ENCODE measurements around the gene FLT4.

The FLT4 gene

DNA sequence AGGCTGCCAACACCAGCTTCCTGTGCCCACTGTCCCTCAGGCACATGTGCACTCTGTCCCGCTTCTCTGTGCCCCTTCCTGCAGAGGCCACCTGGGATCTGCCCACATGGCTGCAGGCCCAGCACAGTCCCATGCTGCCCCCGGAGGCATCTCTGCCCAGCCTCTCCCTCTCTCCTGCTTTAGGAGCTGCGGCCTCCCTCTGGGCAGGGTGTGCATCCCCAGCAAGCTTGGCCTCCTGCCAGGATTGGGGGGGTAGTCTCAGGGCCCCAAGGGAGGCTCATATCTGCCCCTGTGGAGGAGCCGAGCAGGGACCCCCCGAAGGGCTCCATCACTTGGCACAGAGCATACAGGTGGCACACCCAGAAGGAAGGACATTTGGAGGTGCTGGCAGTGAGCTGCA lies 24.8 kb downstream of the FLT4 start:
- ATAC-seq (replicated peaks) (no peak), DNase-seq (no peak)
- Mint-ChIP-seq H3K27me3 (no peaks in the 10 kb centered on the region), H3K4me3 (no peak overlapping the region), H3K9me3 (no peaks in the 10 kb centered on the region), H3K4me1 (ENCODE audit: low read depth in 2 of 2) (peaks cover 7 to 26% of the 10 kb centered on the region in 2 donors), H3K36me3 (ENCODE audit: insufficient read depth) (peaks cover 11% of the 10 kb centered on the region), H3K27ac (peak overlapping the region; percentile 19 to 84)

GRCh38 chr5:180623844-180624243 lies 25.6 kb downstream of the FLT4 start:
- no peak for ATAC-seq (replicated peaks)
- Mint-ChIP-seq H3K4me1 (ENCODE audit: low read depth in 2 of 2) (peaks cover 7 to 27% of the 10 kb centered on the region in 2 donors), H3K9me3 (no peaks in the 10 kb centered on the region), H3K27ac (peak overlapping the region; percentile 25 to 65), H3K36me3 (ENCODE audit: insufficient read depth) (peaks cover 11% of the 10 kb centered on the region), H3K27me3 (no peaks in the 10 kb centered on the region), H3K4me3 (no peak overlapping the region)
- no peak for DNase-seq

DNA sequence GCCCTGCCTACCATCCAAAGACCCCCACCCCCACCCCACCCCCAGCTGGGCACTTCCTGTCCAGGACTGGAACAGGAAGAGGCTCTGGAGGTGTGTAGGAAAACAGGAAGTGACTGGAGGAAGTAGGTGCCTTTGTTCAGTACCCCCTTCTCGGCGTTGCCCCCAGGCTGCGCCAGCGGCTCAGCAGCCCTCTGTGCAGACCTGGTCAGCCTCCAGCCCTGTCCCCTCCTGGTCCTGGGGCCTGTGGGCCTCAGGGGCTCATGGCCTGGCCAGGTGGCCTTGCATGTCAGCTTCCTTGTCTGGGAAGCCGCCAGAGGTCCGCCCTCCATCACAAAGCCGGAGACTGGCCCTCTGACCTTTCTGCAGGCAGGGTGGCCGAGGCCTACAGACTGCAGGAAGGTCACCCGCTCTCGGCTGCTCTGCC lies 26.0 kb downstream of the FLT4 start:
- no peak for ATAC-seq (replicated peaks)
- H3K36me3 Mint-ChIP-seq (ENCODE audit: insufficient read depth), result peaks cover 11% of the 10 kb centered on the region
- no peak overlapping the region for H3K4me3 Mint-ChIP-seq
- H3K4me1 Mint-ChIP-seq (ENCODE audit: low read depth in 2 of 2), result peaks cover 7 to 27% of the 10 kb centered on the region in 2 donors
- H3K9me3 Mint-ChIP-seq, result no peaks in the 10 kb centered on the region
- H3K27me3 Mint-ChIP-seq, result no peaks in the 10 kb centered on the region
- DNase-seq, result no peak
- peak overlapping the region; percentile 25 to 65 for H3K27ac Mint-ChIP-seq

DNA sequence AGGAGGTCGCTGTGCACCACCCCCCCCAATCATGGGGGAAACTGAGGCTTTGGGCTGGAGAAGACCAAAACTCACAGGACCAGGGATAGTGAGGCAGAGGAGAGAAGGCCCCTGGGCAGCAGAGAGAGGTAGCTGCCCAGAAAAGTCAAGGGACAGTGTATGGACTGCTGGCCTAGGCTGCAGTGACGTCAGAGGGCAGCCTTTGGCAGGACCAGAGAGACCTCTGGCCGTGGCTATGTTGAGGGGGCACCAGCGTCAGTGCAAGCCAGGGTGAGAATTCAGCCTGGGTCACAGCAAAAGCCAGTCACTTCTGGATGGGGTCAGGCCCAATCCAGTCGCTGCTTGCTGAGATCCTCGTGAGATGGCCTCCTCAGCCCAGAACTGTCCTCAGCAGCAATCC lies 26.5 kb downstream of the FLT4 start:
- peaks cover 11% of the 10 kb centered on the region for H3K36me3 Mint-ChIP-seq (ENCODE audit: insufficient read depth)
- no peaks in the 10 kb centered on the region for H3K9me3 Mint-ChIP-seq
- H3K27ac Mint-ChIP-seq, result peak overlapping the region in 1 of 2 donors; percentile 59
- H3K27me3 Mint-ChIP-seq, result no peaks in the 10 kb centered on the region
- no peak overlapping the region for H3K4me3 Mint-ChIP-seq
- ATAC-seq (replicated peaks), result no peak
- H3K4me1 Mint-ChIP-seq (ENCODE audit: low read depth in 2 of 2), result peaks cover 7 to 27% of the 10 kb centered on the region in 2 donors
- DNase-seq, result no peak

GRCh38 chr5:180621311-180621710 lies 28.1 kb downstream of the FLT4 start:
- peaks cover 7 to 25% of the 10 kb centered on the region in 2 donors for H3K4me1 Mint-ChIP-seq (ENCODE audit: low read depth in 2 of 2)
- no peak overlapping the region for H3K27ac Mint-ChIP-seq
- ATAC-seq (replicated peaks) (no peak), DNase-seq (no peak)
- H3K36me3 Mint-ChIP-seq (ENCODE audit: insufficient read depth), result peaks cover 12% of the 10 kb centered on the region
- H3K27me3 Mint-ChIP-seq, result no peaks in the 10 kb centered on the region
- H3K4me3 Mint-ChIP-seq, result no peak overlapping the region
- no peaks in the 10 kb centered on the region for H3K9me3 Mint-ChIP-seq

GRCh38 chr5:180620014-180620413 lies 29.4 kb downstream of the FLT4 start:
- Mint-ChIP-seq H3K4me3 (no peak overlapping the region), H3K27ac (peak overlapping the region in 1 of 2 donors; percentile 10), H3K27me3 (no peaks in the 10 kb centered on the region), H3K4me1 (ENCODE audit: low read depth in 2 of 2) (peaks cover 7 to 17% of the 10 kb centered on the region in 2 donors), H3K9me3 (no peaks in the 10 kb centered on the region), H3K36me3 (ENCODE audit: insufficient read depth) (peaks cover 14% of the 10 kb centered on the region)
- DNase-seq, result no peak
- ATAC-seq (replicated peaks), result no peak

- no peak overlapping the region for H3K27ac Mint-ChIP-seq
- H3K9me3 Mint-ChIP-seq, result no peaks in the 10 kb centered on the region
- DNase-seq, result no peak
- H3K27me3 Mint-ChIP-seq, result no peaks in the 10 kb centered on the region
- ATAC-seq (replicated peaks), result no peak
- peaks cover 14% of the 10 kb centered on the region for H3K36me3 Mint-ChIP-seq (ENCODE audit: insufficient read depth)
- peak overlapping the region in 1 of 2 donors; percentile 40 for H3K4me3 Mint-ChIP-seq
- H3K4me1 Mint-ChIP-seq (ENCODE audit: low read depth in 2 of 2), result peaks cover 5 to 12% of the 10 kb centered on the region in 2 donors
Observed at GRCh38 chr5:180619563-180619915, 29.9 kb downstream of the FLT4 start.

DNA sequence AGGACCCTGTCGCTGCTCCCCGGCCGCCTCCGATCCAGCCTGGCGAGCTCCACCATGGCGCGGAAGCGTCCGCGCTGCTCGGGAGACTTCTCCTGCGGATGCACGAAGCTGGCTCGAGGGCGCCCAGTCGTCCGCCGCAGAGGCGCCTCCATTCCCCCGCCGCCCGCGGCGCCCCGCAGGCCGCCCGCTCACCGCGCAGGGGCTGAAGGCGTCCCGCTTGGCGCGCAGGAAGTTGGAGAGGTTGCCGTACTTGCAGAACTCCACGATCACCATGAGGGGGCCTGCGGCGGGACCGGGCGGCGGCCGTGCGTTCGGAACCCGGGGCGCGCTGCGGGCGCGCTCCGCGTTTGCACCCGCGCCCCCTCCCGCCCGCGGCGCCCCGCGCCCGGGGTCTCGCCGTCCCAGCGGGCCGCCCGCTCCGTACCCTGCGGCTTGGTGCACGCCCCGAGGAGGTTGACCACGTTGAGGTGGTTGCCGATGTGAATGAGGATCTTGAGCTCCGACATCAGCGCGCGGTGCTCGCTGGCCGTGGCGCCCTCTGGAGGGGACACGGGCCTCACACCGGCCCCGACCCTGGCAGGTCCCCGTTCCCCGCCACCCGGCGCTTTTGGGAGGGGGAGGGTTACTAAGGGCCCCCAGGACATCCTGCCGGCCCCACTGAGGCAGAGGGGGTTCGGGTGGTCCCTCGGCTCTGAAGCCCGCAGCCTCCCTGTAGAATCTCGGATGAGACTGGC lies 30.4 kb downstream of the FLT4 start:
- Mint-ChIP-seq H3K4me3 (peak overlapping the region in 1 of 2 donors; percentile 40), H3K27me3 (no peaks in the 10 kb centered on the region), H3K9me3 (no peaks in the 10 kb centered on the region), H3K36me3 (ENCODE audit: insufficient read depth) (peaks cover 14% of the 10 kb centered on the region), H3K4me1 (ENCODE audit: low read depth in 2 of 2) (peaks cover 3 to 11% of the 10 kb centered on the region in 2 donors), H3K27ac (no peak overlapping the region)
- peak in 1 of 3 experiments; percentile 10 for DNase-seq
- peak; percentile 79 for ATAC-seq (replicated peaks)

- no peak overlapping the region for H3K27ac Mint-ChIP-seq
- DNase-seq, result no peak
Observed at GRCh38 chr5:180618487-180618828, 30.9 kb downstream of the FLT4 start.

DNA sequence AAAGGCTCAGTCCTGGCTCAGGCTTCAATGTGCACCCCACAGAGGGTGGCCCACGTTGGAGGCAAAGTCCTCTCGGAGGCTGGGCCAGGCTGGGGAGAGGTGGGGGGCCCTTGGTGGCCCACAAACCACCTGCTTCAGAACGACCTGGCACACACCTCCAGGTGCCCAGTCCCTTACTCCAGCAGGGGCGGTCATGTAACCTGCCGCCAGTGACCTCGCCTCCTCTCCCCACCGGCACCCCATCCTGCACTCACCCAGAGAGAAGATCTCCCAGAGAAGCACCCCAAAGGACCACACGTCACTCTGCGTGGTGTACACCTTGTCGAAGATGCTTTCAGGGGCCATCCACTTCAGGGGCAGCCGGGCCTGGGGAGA lies 35.6 kb downstream of the FLT4 start:
- peaks cover 0 to 6% of the 10 kb centered on the region in 2 donors for H3K27me3 Mint-ChIP-seq
- peak overlapping the region in 1 of 2 donors; percentile 70 for H3K27ac Mint-ChIP-seq
- ATAC-seq (replicated peaks), result no peak
- DNase-seq, result no peak
- no peak overlapping the region for H3K4me3 Mint-ChIP-seq
- no peaks in the 10 kb centered on the region for H3K4me1 Mint-ChIP-seq (ENCODE audit: low read depth in 2 of 2)
- no peaks in the 10 kb centered on the region for H3K9me3 Mint-ChIP-seq
- peaks cover 16% of the 10 kb centered on the region for H3K36me3 Mint-ChIP-seq (ENCODE audit: insufficient read depth)

More at GRCh38 chr5:180618487-180618828, 30.9 kb downstream of the FLT4 start:
- Mint-ChIP-seq H3K27me3 (no peaks in the 10 kb centered on the region), H3K4me1 (ENCODE audit: low read depth in 2 of 2) (peaks cover 0 to 6% of the 10 kb centered on the region in 2 donors), H3K4me3 (no peak overlapping the region), H3K36me3 (ENCODE audit: insufficient read depth) (peaks cover 14% of the 10 kb centered on the region), H3K9me3 (no peaks in the 10 kb centered on the region)
- ATAC-seq (replicated peaks), result no peak

GRCh38 chr5:180613188-180613813 lies 36.1 kb downstream of the FLT4 start:
- ATAC-seq (replicated peaks), result no peak
- Mint-ChIP-seq H3K27me3 (peaks cover 0 to 6% of the 10 kb centered on the region in 2 donors), H3K27ac (peak overlapping the region in 1 of 2 donors; percentile 70), H3K4me1 (ENCODE audit: low read depth in 2 of 2) (peaks cover 0 to 1% of the 10 kb centered on the region in 2 donors), H3K9me3 (no peaks in the 10 kb centered on the region), H3K4me3 (no peak overlapping the region), H3K36me3 (ENCODE audit: insufficient read depth) (peaks cover 16% of the 10 kb centered on the region)
- DNase-seq, result no peak

GRCh38 chr5:180612683-180613082 lies 36.7 kb downstream of the FLT4 start:
- H3K4me3 Mint-ChIP-seq, result no peak overlapping the region
- H3K27ac Mint-ChIP-seq, result peak overlapping the region in 1 of 2 donors; percentile 33
- ATAC-seq (replicated peaks), result no peak
- H3K36me3 Mint-ChIP-seq (ENCODE audit: insufficient read depth), result peaks cover 16% of the 10 kb centered on the region
- H3K4me1 Mint-ChIP-seq (ENCODE audit: low read depth in 2 of 2), result peaks cover 0 to 6% of the 10 kb centered on the region in 2 donors
- H3K27me3 Mint-ChIP-seq, result peaks cover 0 to 6% of the 10 kb centered on the region in 2 donors
- H3K9me3 Mint-ChIP-seq, result no peaks in the 10 kb centered on the region
- DNase-seq, result no peak

DNA sequence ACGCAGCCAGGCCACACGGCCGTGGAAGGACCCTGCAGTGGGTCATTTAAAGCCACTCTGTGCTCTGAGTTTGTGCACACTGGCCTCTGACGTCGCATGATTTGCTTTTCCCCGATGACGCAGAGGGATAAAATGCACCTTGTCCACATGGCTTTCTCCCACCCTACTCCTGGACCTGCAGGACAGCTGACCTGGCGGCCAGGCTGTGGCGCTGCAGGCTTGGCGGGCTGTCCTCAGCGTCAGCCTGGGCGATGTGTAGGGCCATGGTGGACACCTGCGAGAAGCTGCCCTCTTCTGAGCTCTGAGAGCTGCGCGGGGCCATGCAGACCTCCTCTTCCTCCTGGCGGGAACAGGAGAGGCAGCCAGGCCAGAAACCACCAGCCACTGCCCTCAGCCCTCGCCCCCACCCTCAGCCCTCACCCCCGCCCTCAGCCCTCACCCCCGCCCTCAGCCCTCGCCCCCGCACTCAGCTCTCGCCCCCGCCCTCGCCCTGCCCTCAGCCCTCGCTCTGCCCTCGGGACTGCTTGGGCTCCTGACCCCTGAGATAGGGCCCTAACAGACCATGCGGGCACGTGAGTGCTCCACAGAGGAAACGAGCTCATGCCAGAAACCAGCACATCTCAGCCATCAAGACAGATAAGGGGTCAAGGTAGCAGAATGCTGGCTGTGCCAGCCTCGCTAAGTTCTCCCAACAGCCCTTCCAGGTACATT lies 38.1 kb downstream of the FLT4 start:
- H3K27ac Mint-ChIP-seq, result no peak overlapping the region
- no peak overlapping the region for H3K4me3 Mint-ChIP-seq
- H3K27me3 Mint-ChIP-seq, result peaks cover 0 to 6% of the 10 kb centered on the region in 2 donors
- no peaks in the 10 kb centered on the region for H3K9me3 Mint-ChIP-seq
- peaks cover 15% of the 10 kb centered on the region for H3K36me3 Mint-ChIP-seq (ENCODE audit: insufficient read depth)
- H3K4me1 Mint-ChIP-seq (ENCODE audit: low read depth in 2 of 2), result peaks cover 1 to 6% of the 10 kb centered on the region in 2 donors
- DNase-seq, result no peak
- no peak for ATAC-seq (replicated peaks)
